Heart left ventricle (tissue), 13 donors: Measurements from ENCODE around the gene ACOT4.
"Not testable (repeated sequence)": the region's sequence is repeated elsewhere in the genome, so short reads cannot be mapped to it uniquely, and the experiment has no call there.

Source experiments
- POLR2A ChIP-seq, 2 donors: fragments of 450-650 bp; IDR thresholded peaks; one replicate each; pipeline ENCODE4 v1.6.1; 2017; ENCODE audit warnings: antibody characterized with exemption in 2 of 2, mild to moderate bottlenecking in 2 of 2, moderate library complexity in 2 of 2
- TF ChIP-seq, protein P1 (sequence below), 12 donors: fragments of 200-600 bp; sonication (generic) in 4 of 12; IDR thresholded peaks; one replicate each; pipeline versions ENCODE4 v1.5.0 to v1.8.0; 2018 to 2022; ENCODE audit warnings: antibody characterized with exemption in 12 of 12, mild to moderate bottlenecking in 5 of 12
- donor health status: ischemic (EF 13 %, LVEDD 7.1; RV severe dilation, severe dysfunction).
- donor health status: DM: no; HTN: yes; CAD: no.
- donor health status: DM: no; HTN: no; CAD: no.
- donor health status: ischemic (EF 25% LVEDD 6.9; RV normal size, moderate dysfunction).
- donor health status: ischemic (EF 25% LVEDD 5.7; RV mildly dilated, moderate dysfunction).
- donor health status: ischemic (EF 35%, LVEDD 5.7; RV mildly dilated, moderate dysfunction).
- donor health status: nonischemic (EF 11% LVEDD 7.7; RV severe dilation, severe dysfunction).
- donor health status: DM: yes; HTN: yes; CAD: no.
- donor health status: PGD.
- donor health status: ischemic (EF 29% LVEDD 5.4; RV normal size, mild dysfunction).
- donor health status: nonischemic (EF 23%, LVEDD 6.1; RV moderate dilation, normal function).

DNA sequence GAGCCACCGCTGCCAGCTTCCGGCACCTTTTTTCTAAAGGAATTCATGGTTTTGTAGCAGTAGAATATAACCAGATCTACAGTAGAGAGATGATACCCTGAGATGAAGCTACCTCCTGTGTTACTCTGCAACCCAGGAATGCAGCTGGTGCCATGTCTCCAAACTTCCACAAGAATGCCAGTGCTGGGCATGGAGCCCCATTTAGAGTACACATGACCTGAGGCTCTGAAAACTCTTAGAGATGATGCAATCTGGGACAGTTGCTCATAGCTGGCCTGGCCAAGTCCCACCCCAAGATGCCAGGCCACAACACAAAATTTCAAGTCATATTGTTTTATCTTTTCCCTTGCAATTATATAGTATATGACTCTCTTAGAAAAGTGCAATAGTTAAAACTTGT lies 14.5 kb upstream of the ACOT4 start:
- TF ChIP-seq, protein P1, sequence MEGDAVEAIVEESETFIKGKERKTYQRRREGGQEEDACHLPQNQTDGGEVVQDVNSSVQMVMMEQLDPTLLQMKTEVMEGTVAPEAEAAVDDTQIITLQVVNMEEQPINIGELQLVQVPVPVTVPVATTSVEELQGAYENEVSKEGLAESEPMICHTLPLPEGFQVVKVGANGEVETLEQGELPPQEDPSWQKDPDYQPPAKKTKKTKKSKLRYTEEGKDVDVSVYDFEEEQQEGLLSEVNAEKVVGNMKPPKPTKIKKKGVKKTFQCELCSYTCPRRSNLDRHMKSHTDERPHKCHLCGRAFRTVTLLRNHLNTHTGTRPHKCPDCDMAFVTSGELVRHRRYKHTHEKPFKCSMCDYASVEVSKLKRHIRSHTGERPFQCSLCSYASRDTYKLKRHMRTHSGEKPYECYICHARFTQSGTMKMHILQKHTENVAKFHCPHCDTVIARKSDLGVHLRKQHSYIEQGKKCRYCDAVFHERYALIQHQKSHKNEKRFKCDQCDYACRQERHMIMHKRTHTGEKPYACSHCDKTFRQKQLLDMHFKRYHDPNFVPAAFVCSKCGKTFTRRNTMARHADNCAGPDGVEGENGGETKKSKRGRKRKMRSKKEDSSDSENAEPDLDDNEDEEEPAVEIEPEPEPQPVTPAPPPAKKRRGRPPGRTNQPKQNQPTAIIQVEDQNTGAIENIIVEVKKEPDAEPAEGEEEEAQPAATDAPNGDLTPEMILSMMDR (IDR thresholded peaks at IDR 0.05) = not testable (repeated sequence)
- not testable (repeated sequence) for TF ChIP-seq POLR2A (IDR thresholded peaks at IDR 0.05)
